HG03196 (cell line): Measurements from ENCODE around the gene SALL3.

ENCODE experiments used
- ATAC-seq: cut with Tn5 transposase; IDR thresholded peaks from one replicate; pipeline ENCODE4 v1.9.1; 2021; ENCODE audit not compliant: unreplicated experiment

SALL3 gene

GRCh38 chr18:78999939-79000338 lies 20.3 kb downstream of the SALL3 start:
- no peak for ATAC-seq

- no peak for ATAC-seq
Measured at GRCh38 chr18:79000997-79001396, 21.4 kb downstream of the SALL3 start.

- no peak for ATAC-seq
Measured at GRCh38 chr18:79005653-79006052, 26.0 kb downstream of the SALL3 start.

- no peak for ATAC-seq
Measured at GRCh38 chr18:79006106-79006795, 26.6 kb downstream of the SALL3 start.

- ATAC-seq, result no peak
Measured at GRCh38 chr18:79007440-79007839, 27.8 kb downstream of the SALL3 start.

- ATAC-seq, result no peak
Measured at GRCh38 chr18:79008356-79008940, 28.8 kb downstream of the SALL3 start.

GRCh38 chr18:79010802-79011201 lies 31.2 kb downstream of the SALL3 start:
- ATAC-seq, result no peak

- no peak for ATAC-seq
Measured at GRCh38 chr18:79011300-79011870, 31.8 kb downstream of the SALL3 start.

- ATAC-seq, result no peak
Measured at GRCh38 chr18:79013869-79014268, 34.3 kb downstream of the SALL3 start.

- no peak for ATAC-seq
Measured at GRCh38 chr18:79018911-79019310, 39.3 kb downstream of the SALL3 start.

GRCh38 chr18:79019881-79020280 lies 40.3 kb downstream of the SALL3 start:
- ATAC-seq, result no peak

GRCh38 chr18:79022603-79023002 lies 43.0 kb downstream of the SALL3 start:
- ATAC-seq, result no peak

GRCh38 chr18:79026491-79026890 lies 46.9 kb downstream of the SALL3 start:
- no peak for ATAC-seq

GRCh38 chr18:79030680-79031079 lies 51.1 kb downstream of the SALL3 start:
- ATAC-seq, result no peak

- no peak for ATAC-seq
Measured at GRCh38 chr18:79042276-79042675, 62.7 kb downstream of the SALL3 start.

GRCh38 chr18:79043288-79043687 lies 63.7 kb downstream of the SALL3 start:
- ATAC-seq, result no peak

GRCh38 chr18:79046522-79046921 lies 66.9 kb downstream of the SALL3 start:
- no peak for ATAC-seq

- no peak for ATAC-seq
Measured at GRCh38 chr18:79047556-79048244, 68.1 kb downstream of the SALL3 start.

- ATAC-seq, result no peak
Measured at GRCh38 chr18:79048245-79048632, 68.6 kb downstream of the SALL3 start.

- ATAC-seq, result no peak
Measured at GRCh38 chr18:79049506-79049905, 69.9 kb downstream of the SALL3 start.
